GM12878 (cell line): ENCODE measurements around the gene CEP78. TPM values are rescaled to one million over a fixed set of nuclear protein-coding genes. Genes with fewer than 3 reads are reported as not detected.

Experiments used
- ATAC-seq: fragments of 200-7000 bp; cut with Tn5 transposase; 3 replicates; pipeline ENCODE4 v1.9.1; 2020; ENCODE audit warnings: mild to moderate bottlenecking, moderate library complexity
- BruUV-seq: library from RNA; stranded (reverse); fragments of 400-500 nt; replicated peaks from 2 replicates; lab custom pipeline; 2021; lab: Mats Ljungman, UMichigan
- CTCF ChIA-PET: fragments of 300-600 bp; sonication (Branson Sonifier 250); formaldehyde crosslinking; extraction: SDS; loops from one replicate; lab custom pipeline; 2021; ENCODE audit warnings: inconsistent platforms; lab: Yijun Ruan, JAX
- POLR2A ChIA-PET: fragments of 350-600 bp; formaldehyde crosslinking; extraction: SDS; loops from one replicate; lab custom pipeline; 2021; ENCODE audit warnings: inconsistent platforms; lab: Charles Lee
- RAD21 ChIA-PET: fragments of 300-600 bp; sonication (Branson Sonifier 250); formaldehyde crosslinking; loops from one replicate; lab custom pipeline; 2023; ENCODE audit warnings: antibody characterized with exemption; ENCODE audit not compliant: unreplicated experiment; lab: Charles Lee
- SMC1A ChIA-PET: fragments of 300-600 bp; sonication (Branson Sonifier 250); formaldehyde crosslinking; loops from one replicate; lab custom pipeline; 2023; ENCODE audit not compliant: unreplicated experiment, uncharacterized antibody; lab: Charles Lee
- DNase-seq: peaks from one replicate; pipeline ENCODE4 v3.0.0-alpha.2; 2011; ENCODE audit warnings: low read depth, low spot score
- FAIRE-seq: peaks from 3 replicates; lab custom pipeline; 2011; peaks lifted over from hg19 to GRCh38; lab: Jason Lieb, UNC
- H2AFZ ChIP-seq: 2 replicates; pipeline ENCODE4 v1.6.0; 2011; ENCODE audit warnings: low read depth, low read length, control low read depth; ENCODE audit not compliant: control insufficient read depth
- H3K27ac ChIP-seq: 2 replicates; pipeline ENCODE4 v1.5.1; 2011; ENCODE audit warnings: control low read depth; ENCODE audit not compliant: control insufficient read depth, insufficient read depth
- H3K27me3 ChIP-seq, 2 experiments: replicated peaks in 1 of 2; 2 replicates each; pipeline versions ENCODE4 v1.6.0 to v1.6.1; 2011; ENCODE audit warnings: low read length in 1 of 2; ENCODE audit not compliant: control insufficient read depth in 2 of 2, insufficient read depth in 2 of 2
- H3K36me3 ChIP-seq, 2 experiments: 2 replicates each; pipeline ENCODE4 v1.5.1; 2011; ENCODE audit warnings: low read length in 1 of 2; ENCODE audit not compliant: control insufficient read depth in 2 of 2, insufficient read depth in 2 of 2
- H3K4me1 ChIP-seq: 2 replicates; pipeline ENCODE4 v1.6.1; 2011; ENCODE audit warnings: mild to moderate bottlenecking, low read length, moderate library complexity, mixed read lengths; ENCODE audit not compliant: control insufficient read depth, insufficient read depth
- H3K4me2 ChIP-seq: 2 replicates; pipeline ENCODE4 v1.6.0; 2011; ENCODE audit warnings: control low read depth; ENCODE audit not compliant: control insufficient read depth, insufficient read depth
- H3K4me3 ChIP-seq: fragments of 200-600 bp; sonication (generic); 2 replicates; pipeline ENCODE4 v1.5.1; 2016
- H3K79me2 ChIP-seq: 2 replicates; pipeline ENCODE4 v1.6.0; 2011; ENCODE audit warnings: low read length; ENCODE audit not compliant: control insufficient read depth, insufficient read depth
- H3K9ac ChIP-seq: 2 replicates; pipeline ENCODE4 v1.8.0; 2011; ENCODE audit warnings: low read length, control low read depth, mixed read lengths; ENCODE audit not compliant: control insufficient read depth, insufficient read depth
- H3K9me3 ChIP-seq: replicated peaks from 3 replicates; pipeline ENCODE4 v1.5.1; 2011; ENCODE audit warnings: mild to moderate bottlenecking, low read length; ENCODE audit not compliant: control insufficient read depth, insufficient read depth
- H4K20me1 ChIP-seq: 2 replicates; pipeline ENCODE4 v1.6.0; 2011; ENCODE audit not compliant: control insufficient read depth, insufficient read depth
- ASH2L ChIP-seq: fragments of 300-600, 200-600 bp; sonication (generic); IDR thresholded peaks from 2 replicates; pipeline ENCODE4 v1.6.1; 2017; ENCODE audit warnings: low read depth, mild to moderate bottlenecking, borderline replicate concordance
- BACH1 ChIP-seq: fragments of 450-650 bp; IDR thresholded peaks from 2 replicates; pipeline ENCODE4 v1.6.1; 2017; ENCODE audit warnings: mild to moderate bottlenecking, borderline replicate concordance
- CBFB ChIP-seq: IDR thresholded peaks from 2 replicates; pipeline ENCODE4 v1.6.1; 2016; ENCODE audit warnings: antibody characterized with exemption, low read depth
- HDAC2 ChIP-seq: fragments of 200-600 bp; sonication (generic); IDR thresholded peaks from 2 replicates; pipeline ENCODE4 v1.6.1; 2017
- JUNB ChIP-seq: IDR thresholded peaks from 2 replicates; pipeline ENCODE4 v1.6.1; 2016; ENCODE audit warnings: antibody characterized with exemption, mild to moderate bottlenecking
- JUND ChIP-seq: IDR thresholded peaks from 2 replicates; pipeline ENCODE4 v1.6.1; 2012; ENCODE audit warnings: low read depth, mild to moderate bottlenecking, low read length, improper control_type of control experiment, moderate library complexity
- KDM1A ChIP-seq: fragments of 200-600 bp; sonication (generic); IDR thresholded peaks from 2 replicates; pipeline ENCODE4 v1.6.1; 2016; ENCODE audit warnings: borderline replicate concordance
- MYB ChIP-seq: fragments of 150-350 bp; IDR thresholded peaks from 2 replicates; pipeline ENCODE4 v1.6.1; 2014; ENCODE audit warnings: mild to moderate bottlenecking, low read depth, low read length, borderline replicate concordance
- PAX5 ChIP-seq: IDR thresholded peaks from 2 replicates; pipeline ENCODE4 v1.6.1; 2011; ENCODE audit warnings: low read depth, low read length, borderline replicate concordance
- POLR2AphosphoS2 ChIP-seq: IDR thresholded peaks from 2 replicates; pipeline ENCODE4 v1.6.1; 2011; ENCODE audit warnings: low read depth, mild to moderate bottlenecking, low read length, improper control_type of control experiment, moderate library complexity
- RFX5 ChIP-seq: IDR thresholded peaks from 2 replicates; pipeline ENCODE4 v1.6.1; 2011; ENCODE audit warnings: low read depth, low read length, improper control_type of control experiment
- SIX5 ChIP-seq: IDR thresholded peaks from 2 replicates; pipeline ENCODE4 v1.6.1; 2011; ENCODE audit warnings: mild to moderate bottlenecking, low read depth, low read length, moderate library complexity; ENCODE audit not compliant: severe bottlenecking
- SP1 ChIP-seq: IDR thresholded peaks from one replicate; pipeline ENCODE4 v1.6.1; 2011; ENCODE audit warnings: low read depth, low read length
- TBL1XR1 ChIP-seq: IDR thresholded peaks from 2 replicates; pipeline ENCODE4 v1.6.1; 2012; ENCODE audit warnings: low read depth, low read length, improper control_type of control experiment
- WRNIP1 ChIP-seq: IDR thresholded peaks from 2 replicates; pipeline ENCODE4 v1.6.1; 2011; ENCODE audit warnings: low read depth, low read length, improper control_type of control experiment, borderline replicate concordance
- ZNF217 ChIP-seq: fragments of 450-650 bp; IDR thresholded peaks from 2 replicates; pipeline ENCODE4 v1.6.1; 2017; ENCODE audit warnings: antibody characterized with exemption, mild to moderate bottlenecking
- WGBS: methylation state at CpG from one replicate; pipeline ENCODE4 v1.1.6; 2016; ENCODE audit warnings: low lambda C conversion rate; ENCODE audit not compliant: insufficient replicate concordance, insufficient coverage; ENCODE audit errors: missing lambda C conversion rate; 5-methylcytosine and 5-hydroxymethylcytosine counted together
- in situ Hi-C: fragments of 300-500 bp; cut with MboI; formaldehyde crosslinking; loops from 9 replicates; pipeline ENCODE4 v1.14.3; 2018; ENCODE audit warnings: mixed read lengths
- intact Hi-C: fragments of 100-400 bp; cut with micrococcal nuclease; formaldehyde crosslinking; loops from one replicate; pipeline ENCODE4 v1.14.2; 2022; ENCODE audit not compliant: unreplicated experiment
- polyA plus RNA-seq, 11 experiments: library from polyadenylated mRNA; depleted of rRNA in 4 of 11; unstranded in 6 of 11; stranded (reverse) in 5 of 11; fragments of >200 nt; fragmentation: Nextera tagmentation in 4 of 11; fragmentation: Illumina TruSeq in 1 of 11; extraction: Ambion mirVana in 4 of 11; extraction: Trizol in 1 of 11; gene quantifications; 1 replicate in 1 of 11; 2 replicates in 10 of 11; pipeline versions ENCODE4 v1.2.1 to v1.2.3, GENCODE V29; 2011 to 2016; ENCODE audit warnings: inconsistent platforms in 2 of 11, missing spikeins in 2 of 11, low read depth in 1 of 11
- total RNA-seq, 4 experiments: library from RNA; depleted of rRNA in 3 of 4; stranded (reverse); fragments of >200 nt in 3 of 4; fragmentation: Illumina TruSeq in 1 of 4; extraction: Trizol in 1 of 4; gene quantifications; 2 replicates each; pipeline versions ENCODE4 v1.2.1 to v1.2.3, GENCODE V29; 2013 to 2021
- TF ChIP-seq, protein P1 (sequence below), 3 experiments: IDR thresholded peaks in 2 of 3; conservative IDR thresholded peaks in 1 of 3; 2 replicates each; pipeline ENCODE4 v1.5.1; 2011; ENCODE audit warnings: low read depth in 3 of 3, low read length in 3 of 3, mild to moderate bottlenecking in 3 of 3, control low read depth in 2 of 3, moderate library complexity in 2 of 3, inconsistent platforms in 1 of 3, mixed read lengths in 1 of 3; ENCODE audit not compliant: control insufficient read depth in 2 of 3, insufficient read depth in 1 of 3; ENCODE audit errors: extremely low read depth in 1 of 3
- TF ChIP-seq, protein P2 (sequence below): fragments of 450-650 bp; conservative IDR thresholded peaks from 2 replicates; pipeline ENCODE4 v1.6.1; 2017; ENCODE audit warnings: mild to moderate bottlenecking, moderate library complexity
- TF ChIP-seq, protein P3 (sequence below): fragments of 450-650 bp; IDR thresholded peaks from 2 replicates; pipeline ENCODE4 v1.6.1; 2017; ENCODE audit warnings: low read depth, mild to moderate bottlenecking, moderate library complexity

CEP78 gene
- total and polyA plus RNA-seq, 10 of the 15 experiments (the other 5 are each of a cell fraction or from before 2014, with no cell fraction given), result 4.1 to 44.9 (median 27.9) TPM

GRCh38 chr9:78296893-78297671 lies 61.2 kb downstream of the CEP78 start, which contains the start of gene PSAT1:
Gene PSAT1, plus strand, starts transcription at chr9:78297125. Its CDS starts 86 bp downstream, at chr9:78297211.
- peak within 1 kb of the TSS; percentile 83 for H3K4me3 ChIP-seq
- TSS peak; percentile 43 for BruUV-seq
- peak within 1 kb of the TSS; percentile 91 for H3K4me2 ChIP-seq
- H3K4me1 ChIP-seq, result peaks cover 7% of the 10 kb centered on the region
- DNase-seq (peak; percentile 72), ATAC-seq (peak; percentile 98), FAIRE-seq (peak; percentile 78)
- H3K9ac ChIP-seq, result peak within 1 kb of the TSS; percentile 81
- intact Hi-C loops (loop anchor here (2.0 kb wide), 1 partner anchor 60 kb away; the partner anchor contains the start of gene CEP78), in situ Hi-C loops (no loop called here)
- no peaks in the 10 kb centered on the region for H4K20me1 ChIP-seq
- H3K79me2 ChIP-seq, result peaks cover 14% of the 10 kb centered on the region
- SMC1A ChIA-PET, result interaction anchor here (0.7 to 1.6 kb wide), 5 partner anchors 18 to 539 kb away, joined by 3 to 4 read pairs (median 4); no protein-coding TSS in a partner anchor
- H2AFZ ChIP-seq, result peak within 1 kb of the TSS; percentile 97
- CTCF ChIA-PET, result interaction anchor here (0.7 to 1.6 kb wide), 2 partner anchors 39 to 72 kb away, joined by 3 to 10 read pairs; no protein-coding TSS in a partner anchor
- RAD21 ChIA-PET, result interaction anchor here (0.6 to 2.4 kb wide), 2 partner anchors 39 to 176 kb away, joined by 3 to 5 read pairs; no protein-coding TSS in a partner anchor
- no peaks in the 10 kb centered on the region; a peak in 1 of 4 replicates for H3K36me3 ChIP-seq
- H3K27ac ChIP-seq, result peak within 1 kb of the TSS; percentile 69
- no peaks in the 10 kb centered on the region for H3K9me3 ChIP-seq
- H3K27me3 ChIP-seq, result no peaks in the 10 kb centered on the region
- whole genome bisulfite sequencing, result 2% methylated on average over 70 of the region's 76 CpGs
- POLR2A ChIA-PET, result interaction anchor here (0.9 to 1.2 kb wide), 2 partner anchors 24 to 31 kb away, joined by 3 read pairs; no protein-coding TSS in a partner anchor
- no peak for TF ChIP-seq HDAC2
- TF ChIP-seq SP1, result peak; percentile 98
- no peak for TF ChIP-seq ZNF217
- peak; percentile 22; the same call in 1 of the 2 replicates for TF ChIP-seq CBFB
- no peak for TF ChIP-seq JUNB
- TF ChIP-seq, protein P1, sequence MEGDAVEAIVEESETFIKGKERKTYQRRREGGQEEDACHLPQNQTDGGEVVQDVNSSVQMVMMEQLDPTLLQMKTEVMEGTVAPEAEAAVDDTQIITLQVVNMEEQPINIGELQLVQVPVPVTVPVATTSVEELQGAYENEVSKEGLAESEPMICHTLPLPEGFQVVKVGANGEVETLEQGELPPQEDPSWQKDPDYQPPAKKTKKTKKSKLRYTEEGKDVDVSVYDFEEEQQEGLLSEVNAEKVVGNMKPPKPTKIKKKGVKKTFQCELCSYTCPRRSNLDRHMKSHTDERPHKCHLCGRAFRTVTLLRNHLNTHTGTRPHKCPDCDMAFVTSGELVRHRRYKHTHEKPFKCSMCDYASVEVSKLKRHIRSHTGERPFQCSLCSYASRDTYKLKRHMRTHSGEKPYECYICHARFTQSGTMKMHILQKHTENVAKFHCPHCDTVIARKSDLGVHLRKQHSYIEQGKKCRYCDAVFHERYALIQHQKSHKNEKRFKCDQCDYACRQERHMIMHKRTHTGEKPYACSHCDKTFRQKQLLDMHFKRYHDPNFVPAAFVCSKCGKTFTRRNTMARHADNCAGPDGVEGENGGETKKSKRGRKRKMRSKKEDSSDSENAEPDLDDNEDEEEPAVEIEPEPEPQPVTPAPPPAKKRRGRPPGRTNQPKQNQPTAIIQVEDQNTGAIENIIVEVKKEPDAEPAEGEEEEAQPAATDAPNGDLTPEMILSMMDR (IDR thresholded peaks at IDR 0.05 in 2 of 3, conservative IDR thresholded peaks at IDR 0.05 in 1 of 3; ENCODE audit: control insufficient read depth in 2 of 3, extremely low read depth in 1 of 3, insufficient read depth in 1 of 3, low read depth in 3 of 3, low read length in 3 of 3), result peak in 1 of 3 experiments; percentile 19; a peak in 2 of 6 replicates
- no peak for TF ChIP-seq MYB
- TF ChIP-seq BACH1, result no peak
- no peak for TF ChIP-seq SIX5
- no peak for TF ChIP-seq KDM1A
- no peak for TF ChIP-seq TBL1XR1
- no peak for TF ChIP-seq WRNIP1
- TF ChIP-seq RFX5, result peak; percentile 78; the same call in 1 of the 2 replicates
- TF ChIP-seq PAX5, result no peak
- TF ChIP-seq, protein P2, sequence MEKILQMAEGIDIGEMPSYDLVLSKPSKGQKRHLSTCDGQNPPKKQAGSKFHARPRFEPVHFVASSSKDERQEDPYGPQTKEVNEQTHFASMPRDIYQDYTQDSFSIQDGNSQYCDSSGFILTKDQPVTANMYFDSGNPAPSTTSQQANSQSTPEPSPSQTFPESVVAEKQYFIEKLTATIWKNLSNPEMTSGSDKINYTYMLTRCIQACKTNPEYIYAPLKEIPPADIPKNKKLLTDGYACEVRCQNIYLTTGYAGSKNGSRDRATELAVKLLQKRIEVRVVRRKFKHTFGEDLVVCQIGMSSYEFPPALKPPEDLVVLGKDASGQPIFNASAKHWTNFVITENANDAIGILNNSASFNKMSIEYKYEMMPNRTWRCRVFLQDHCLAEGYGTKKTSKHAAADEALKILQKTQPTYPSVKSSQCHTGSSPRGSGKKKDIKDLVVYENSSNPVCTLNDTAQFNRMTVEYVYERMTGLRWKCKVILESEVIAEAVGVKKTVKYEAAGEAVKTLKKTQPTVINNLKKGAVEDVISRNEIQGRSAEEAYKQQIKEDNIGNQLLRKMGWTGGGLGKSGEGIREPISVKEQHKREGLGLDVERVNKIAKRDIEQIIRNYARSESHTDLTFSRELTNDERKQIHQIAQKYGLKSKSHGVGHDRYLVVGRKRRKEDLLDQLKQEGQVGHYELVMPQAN, result no peak
- no peak for TF ChIP-seq JUND
- TF ChIP-seq ASH2L, result no peak
- TF ChIP-seq, protein P3, sequence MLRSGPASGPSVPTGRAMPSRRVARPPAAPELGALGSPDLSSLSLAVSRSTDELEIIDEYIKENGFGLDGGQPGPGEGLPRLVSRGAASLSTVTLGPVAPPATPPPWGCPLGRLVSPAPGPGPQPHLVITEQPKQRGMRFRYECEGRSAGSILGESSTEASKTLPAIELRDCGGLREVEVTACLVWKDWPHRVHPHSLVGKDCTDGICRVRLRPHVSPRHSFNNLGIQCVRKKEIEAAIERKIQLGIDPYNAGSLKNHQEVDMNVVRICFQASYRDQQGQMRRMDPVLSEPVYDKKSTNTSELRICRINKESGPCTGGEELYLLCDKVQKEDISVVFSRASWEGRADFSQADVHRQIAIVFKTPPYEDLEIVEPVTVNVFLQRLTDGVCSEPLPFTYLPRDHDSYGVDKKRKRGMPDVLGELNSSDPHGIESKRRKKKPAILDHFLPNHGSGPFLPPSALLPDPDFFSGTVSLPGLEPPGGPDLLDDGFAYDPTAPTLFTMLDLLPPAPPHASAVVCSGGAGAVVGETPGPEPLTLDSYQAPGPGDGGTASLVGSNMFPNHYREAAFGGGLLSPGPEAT, result no peak
- TF ChIP-seq POLR2AphosphoS2, result no peak
